DOHH2 (cell line): ENCODE results near the gene CERS6.

ENCODE experiments used
- EZH2phosphoT487 ChIP-seq: fragments of 200-600 bp; sonication (generic); IDR thresholded peaks from 2 replicates; pipeline ENCODE4 v1.6.1; 2017; ENCODE audit warnings: borderline replicate concordance, mild to moderate bottlenecking, antibody characterized with exemption, low read length, moderate library complexity, mixed read lengths
- TF ChIP-seq, protein P1 (sequence below): fragments of 200-600 bp; sonication (generic); IDR thresholded peaks from one replicate; pipeline ENCODE4 v1.5.1; 2014; ENCODE audit warnings: antibody characterized with exemption, mild to moderate bottlenecking, low read depth, low read length; ENCODE audit not compliant: poor library complexity, severe bottlenecking

DNA sequence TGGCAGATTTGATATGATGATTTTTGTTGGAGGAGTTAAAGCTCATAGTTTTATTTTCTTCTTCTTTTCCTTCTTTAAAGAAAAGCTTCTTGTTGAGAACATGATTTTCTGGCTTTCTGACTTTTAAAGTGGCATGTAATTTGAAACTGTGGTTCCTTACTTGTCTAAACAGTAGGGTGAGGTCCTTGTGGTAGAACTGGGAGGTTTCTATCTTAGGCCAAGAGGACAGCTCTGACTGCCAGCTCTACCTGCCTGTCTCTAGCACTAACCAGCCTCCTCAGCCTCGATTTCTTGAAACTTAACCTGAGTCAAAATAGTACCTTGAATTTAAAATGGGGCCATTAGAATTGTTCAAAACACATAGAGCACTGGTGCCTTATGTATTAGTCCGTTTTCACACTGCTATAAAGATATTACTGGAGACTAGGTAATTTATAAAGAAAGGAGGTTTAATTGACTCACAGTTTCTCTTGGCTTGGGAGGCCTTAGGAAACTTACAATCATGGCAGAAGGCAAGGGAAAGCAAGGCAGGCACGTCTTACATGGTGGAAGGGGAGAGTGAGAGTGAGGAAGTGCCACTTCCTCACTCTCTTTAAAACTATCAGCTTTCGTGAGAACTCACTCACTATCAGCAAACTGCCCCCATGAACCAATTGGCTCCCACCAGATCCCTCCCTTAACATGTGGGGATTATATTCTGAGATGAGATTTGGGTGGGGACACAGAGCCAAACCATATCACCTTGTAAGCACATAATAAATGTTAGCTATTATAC, 119.0 kb downstream of the CERS6 start:
- TF ChIP-seq, protein P1, sequence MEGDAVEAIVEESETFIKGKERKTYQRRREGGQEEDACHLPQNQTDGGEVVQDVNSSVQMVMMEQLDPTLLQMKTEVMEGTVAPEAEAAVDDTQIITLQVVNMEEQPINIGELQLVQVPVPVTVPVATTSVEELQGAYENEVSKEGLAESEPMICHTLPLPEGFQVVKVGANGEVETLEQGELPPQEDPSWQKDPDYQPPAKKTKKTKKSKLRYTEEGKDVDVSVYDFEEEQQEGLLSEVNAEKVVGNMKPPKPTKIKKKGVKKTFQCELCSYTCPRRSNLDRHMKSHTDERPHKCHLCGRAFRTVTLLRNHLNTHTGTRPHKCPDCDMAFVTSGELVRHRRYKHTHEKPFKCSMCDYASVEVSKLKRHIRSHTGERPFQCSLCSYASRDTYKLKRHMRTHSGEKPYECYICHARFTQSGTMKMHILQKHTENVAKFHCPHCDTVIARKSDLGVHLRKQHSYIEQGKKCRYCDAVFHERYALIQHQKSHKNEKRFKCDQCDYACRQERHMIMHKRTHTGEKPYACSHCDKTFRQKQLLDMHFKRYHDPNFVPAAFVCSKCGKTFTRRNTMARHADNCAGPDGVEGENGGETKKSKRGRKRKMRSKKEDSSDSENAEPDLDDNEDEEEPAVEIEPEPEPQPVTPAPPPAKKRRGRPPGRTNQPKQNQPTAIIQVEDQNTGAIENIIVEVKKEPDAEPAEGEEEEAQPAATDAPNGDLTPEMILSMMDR = no peak
- TF ChIP-seq EZH2phosphoT487 = no peak
